ENCODE data around the gene CAMKMT.

GRCh38 chr2:44441200-44441599 lies 79.5 kb downstream of the CAMKMT start:
- no peak for TF ChIP-seq CTCF (conservative IDR thresholded peaks at IDR 0.05; ENCODE audit: low read depth, low read length)
- TF ChIP-seq EZH2 (IDR thresholded peaks at IDR 0.05; ENCODE audit: borderline replicate concordance, low read depth, low read length, poor library complexity, severe bottlenecking), result no peak
